Hematopoietic multipotent progenitor cell treated with erythropoietin and hydrocortisone succinate and interleukin-3 and kit ligand, for 6 days (in vitro differentiated cells): ENCODE results near the gene ITGA3.
"Not testable (repeated sequence)": the region's sequence is repeated elsewhere in the genome, so short reads cannot be mapped to it uniquely, and the experiment has no call there.

ENCODE experiments used
- DNase-seq: peaks from one replicate; pipeline ENCODE4 v3.0.0-alpha.2; 2015

The ITGA3 gene

DNA sequence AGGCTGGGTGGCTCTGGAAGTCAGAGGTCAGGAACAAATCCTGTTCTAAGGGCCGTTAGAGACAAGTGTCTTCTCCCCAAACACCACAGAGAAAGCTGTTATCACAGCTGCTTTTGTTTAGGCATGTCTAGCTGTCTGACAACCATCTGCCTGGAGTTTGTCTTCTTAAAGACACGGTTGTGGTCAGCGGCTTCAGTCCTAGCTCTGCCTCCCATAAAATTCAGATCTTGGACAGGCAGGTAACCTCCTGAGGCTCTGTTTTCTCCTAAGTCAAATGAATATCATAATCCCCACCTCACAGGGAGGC is 2.3 kb upstream of the ITGA3 start:
- DNase-seq, result no peak

DNA sequence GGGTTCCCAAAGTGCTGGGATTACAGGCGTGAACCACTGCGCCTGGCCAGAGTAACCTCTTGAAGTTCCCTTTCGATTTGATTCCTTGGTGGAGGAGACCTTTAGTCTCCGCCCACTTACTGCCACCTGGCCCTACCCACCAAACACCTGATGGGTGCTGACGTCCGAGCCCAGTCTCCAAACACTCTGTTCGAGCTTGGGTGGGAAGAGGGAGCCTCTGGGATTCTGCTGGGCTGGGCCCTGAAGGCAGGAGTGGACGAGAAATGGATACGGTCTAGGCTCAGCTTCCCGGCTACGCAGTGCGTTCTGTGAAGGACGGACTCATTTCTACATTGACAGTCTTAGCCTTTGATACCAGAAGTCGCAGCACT is 870 bp upstream of the ITGA3 start:
- DNase-seq, result no peak

DNA sequence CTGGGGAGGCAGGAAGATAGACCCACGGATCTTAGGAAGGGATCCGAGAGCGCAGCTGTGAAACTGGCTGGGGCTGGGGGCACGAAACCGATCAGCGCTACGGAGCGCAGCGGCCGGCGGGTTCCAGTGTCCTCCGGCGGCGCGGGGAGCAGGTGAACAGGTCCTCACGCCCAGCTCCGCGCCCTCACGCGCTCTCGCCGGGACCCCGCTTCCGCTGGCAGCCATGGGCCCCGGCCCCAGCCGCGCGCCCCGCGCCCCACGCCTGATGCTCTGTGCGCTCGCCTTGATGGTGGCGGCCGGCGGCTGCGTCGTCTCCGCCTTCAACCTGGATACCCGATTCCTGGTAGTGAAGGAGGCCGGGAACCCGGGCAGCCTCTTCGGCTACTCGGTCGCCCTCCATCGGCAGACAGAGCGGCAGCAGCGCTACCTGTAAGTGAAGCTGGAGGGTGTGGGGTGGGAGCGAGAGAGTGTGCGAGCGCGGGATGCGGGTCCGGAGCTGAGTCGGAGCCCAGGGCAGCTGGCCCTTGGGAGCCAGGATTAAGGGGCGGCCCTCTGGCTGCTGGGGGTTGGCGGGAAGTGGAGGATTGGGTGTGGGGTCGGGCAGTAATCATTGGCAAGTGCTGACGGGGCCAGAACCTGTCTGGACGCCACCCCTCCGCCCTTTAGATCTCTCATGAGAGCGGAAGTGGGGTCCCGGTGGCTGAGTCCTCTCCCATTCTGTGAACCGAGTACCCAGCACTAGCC is 479 bp downstream of the ITGA3 start:
- DNase-seq, result peak; percentile 41

DNA sequence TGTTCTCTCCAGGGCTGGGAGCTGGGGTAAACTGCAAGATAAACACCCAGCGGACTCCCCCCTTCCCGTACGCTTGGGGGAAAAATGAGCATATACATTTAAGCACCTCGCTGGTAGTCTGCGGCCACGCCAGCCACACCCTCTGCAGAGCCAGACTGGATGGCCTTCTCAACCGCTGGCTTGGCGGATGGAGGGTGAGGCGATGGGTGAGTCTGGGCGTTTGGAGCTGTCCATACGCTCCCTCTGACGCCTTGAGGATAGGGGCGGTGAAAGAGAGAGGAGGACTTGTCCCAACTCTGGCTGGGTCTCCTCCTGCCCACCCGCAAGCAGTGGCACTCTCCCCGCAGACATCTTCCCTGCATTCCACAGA is 1.0 kb downstream of the ITGA3 start:
- DNase-seq, result no peak

DNA sequence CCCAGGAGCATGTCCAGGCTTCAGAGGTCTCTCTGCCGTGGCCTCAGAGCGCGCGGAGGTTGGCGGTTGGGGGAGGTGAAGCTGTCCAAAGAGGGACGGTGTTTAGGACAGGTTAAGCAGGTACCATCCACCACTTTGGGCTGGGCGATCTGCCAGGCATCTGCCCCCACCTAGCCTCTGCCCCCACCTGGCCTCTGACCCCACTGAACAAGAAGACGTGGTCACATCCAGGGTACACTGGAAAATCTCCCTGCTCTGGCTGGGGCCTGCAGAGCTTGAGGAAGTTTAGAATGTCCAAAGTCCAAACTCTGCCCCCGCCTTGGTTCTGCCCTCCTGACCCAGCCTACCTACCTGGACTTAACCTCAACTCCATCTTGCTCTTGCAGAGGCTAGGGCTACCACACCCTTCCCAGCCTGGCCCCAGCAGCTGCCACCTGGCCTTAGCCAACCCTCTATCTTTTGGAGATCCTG is 1.6 kb downstream of the ITGA3 start:
- no peak for DNase-seq

DNA sequence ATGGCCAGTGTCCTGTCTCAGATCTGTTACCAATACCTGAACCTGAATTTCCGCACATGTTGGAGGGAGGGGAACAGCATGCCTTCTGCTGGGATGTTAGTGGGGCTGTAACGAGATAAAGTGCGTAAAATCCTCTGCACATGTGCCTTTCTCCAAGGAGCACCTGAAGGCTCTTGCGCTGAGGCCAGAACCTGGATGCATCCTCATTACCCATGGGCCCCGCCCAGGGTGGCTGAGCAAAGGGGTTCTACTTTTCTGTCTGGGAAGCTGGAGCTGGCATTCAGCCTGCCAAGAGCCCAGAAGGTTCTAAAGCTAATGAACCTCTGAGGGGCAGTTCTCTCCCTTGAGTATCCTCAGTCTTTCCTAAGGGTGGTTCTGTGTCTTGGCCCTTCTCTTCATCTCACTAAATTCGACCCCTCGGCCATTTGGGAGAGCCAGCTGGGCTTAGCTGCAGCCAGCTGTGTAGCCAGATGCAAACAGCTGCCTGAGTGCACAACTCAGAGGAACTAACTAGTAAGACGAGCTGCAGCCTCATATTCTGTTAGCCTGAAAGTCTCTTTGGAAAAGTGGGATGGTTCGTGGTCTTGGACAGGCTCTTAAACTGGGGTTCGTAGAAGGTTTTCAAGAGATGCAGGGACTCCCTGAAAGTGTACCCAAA is 2.5 kb downstream of the ITGA3 start:
- no peak for DNase-seq

DNA sequence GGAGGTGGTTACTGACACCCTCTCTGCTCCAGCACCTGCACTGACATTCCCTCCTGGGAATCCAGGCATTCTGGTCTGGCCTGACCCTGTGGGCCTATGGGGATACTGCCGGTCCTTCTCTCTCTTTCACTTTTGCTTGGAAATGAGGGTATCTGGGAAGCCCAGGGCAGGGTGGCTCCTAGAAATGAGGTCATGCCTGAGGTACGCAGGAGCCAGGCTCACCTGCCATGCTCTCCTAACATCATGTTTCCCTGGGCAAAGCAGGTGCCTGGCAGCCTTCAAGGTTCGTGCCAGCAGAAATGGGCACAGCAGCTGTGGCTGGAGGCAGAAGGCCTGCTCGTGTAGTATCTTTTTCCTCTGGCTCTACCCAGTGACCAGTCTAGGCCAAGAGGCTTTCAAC is 3.3 kb downstream of the ITGA3 start:
- no peak for DNase-seq

DNA sequence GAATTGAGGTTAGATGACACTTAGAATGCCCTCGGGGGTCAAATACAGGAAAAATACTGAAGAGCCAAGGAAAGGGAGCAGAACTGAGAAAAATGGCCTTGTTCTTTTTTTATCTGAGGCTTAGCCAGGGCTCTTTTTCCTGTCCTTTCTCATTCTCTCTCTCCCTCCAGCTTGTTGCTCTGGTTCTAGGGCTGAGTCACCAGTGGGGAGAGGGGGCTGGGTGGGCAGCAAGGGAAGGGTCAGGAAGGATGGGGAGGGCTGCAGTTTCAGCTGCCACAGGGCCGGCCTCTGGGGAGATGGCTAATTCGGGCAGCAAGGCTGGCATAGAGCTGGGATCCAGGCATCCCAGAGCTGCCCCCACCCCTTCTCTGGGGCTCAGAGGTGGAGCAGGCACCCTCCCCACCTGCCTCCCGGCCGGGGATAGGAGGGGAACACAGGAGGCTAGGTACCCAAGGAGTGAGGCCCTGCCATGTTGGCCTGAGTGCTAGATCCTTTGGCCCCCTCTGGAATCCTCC is 3.9 kb downstream of the ITGA3 start:
- no peak for DNase-seq

DNA sequence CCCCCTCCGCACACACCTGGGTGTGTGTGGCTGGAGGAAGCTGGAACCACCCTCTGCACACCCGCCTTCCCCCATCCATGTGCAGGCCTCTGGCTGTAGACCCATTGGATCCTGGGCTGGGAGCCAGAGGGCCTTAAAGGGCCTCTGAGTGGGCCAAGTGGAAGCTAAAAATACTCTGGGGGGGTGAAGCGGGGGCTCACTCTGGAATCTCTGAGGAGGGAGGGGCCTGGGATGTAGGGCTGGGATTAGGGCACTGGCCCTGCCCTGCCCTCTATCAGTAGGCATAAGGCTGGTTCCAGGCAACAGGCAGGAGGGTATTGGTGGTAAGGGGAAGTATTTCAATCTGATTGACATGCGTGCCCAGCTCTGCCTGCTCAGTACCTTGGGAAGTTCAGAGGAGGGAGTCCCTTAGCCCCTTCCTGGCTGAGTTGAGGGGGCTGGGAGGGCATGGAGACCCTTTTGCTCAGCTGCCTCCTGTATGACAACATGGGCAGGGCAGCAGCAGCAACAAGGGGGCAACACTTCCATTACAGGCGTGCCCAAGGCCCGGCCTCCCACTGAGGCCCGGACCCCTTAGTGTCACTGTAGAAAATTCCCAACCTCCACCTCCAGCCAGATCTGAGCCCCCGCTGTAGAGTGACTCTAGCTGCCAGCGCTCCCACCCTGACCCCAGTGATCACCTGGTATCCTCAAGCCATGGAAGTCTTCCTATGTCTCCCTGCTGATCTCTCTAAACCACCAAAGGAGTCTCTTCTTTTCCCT is 5.2 kb downstream of the ITGA3 start:
- DNase-seq, result no peak

DNA sequence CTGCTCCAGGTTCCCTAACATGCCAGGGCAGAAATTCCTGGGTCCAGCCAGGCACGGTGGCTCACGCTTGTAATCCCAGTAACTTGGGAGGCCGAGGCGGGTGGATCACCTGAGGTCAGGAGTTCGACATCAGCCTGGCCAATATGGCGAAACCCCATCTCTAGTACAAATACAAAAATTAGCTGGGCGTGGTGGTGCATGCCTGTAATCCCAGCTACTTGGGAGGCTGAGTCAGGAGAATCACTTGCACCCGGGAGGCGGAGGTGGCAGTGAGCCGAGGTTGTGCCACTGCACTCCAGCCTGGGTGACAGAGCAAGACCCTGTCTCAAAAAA is 5.8 kb downstream of the ITGA3 start:
- DNase-seq, result not testable (repeated sequence)

DNA sequence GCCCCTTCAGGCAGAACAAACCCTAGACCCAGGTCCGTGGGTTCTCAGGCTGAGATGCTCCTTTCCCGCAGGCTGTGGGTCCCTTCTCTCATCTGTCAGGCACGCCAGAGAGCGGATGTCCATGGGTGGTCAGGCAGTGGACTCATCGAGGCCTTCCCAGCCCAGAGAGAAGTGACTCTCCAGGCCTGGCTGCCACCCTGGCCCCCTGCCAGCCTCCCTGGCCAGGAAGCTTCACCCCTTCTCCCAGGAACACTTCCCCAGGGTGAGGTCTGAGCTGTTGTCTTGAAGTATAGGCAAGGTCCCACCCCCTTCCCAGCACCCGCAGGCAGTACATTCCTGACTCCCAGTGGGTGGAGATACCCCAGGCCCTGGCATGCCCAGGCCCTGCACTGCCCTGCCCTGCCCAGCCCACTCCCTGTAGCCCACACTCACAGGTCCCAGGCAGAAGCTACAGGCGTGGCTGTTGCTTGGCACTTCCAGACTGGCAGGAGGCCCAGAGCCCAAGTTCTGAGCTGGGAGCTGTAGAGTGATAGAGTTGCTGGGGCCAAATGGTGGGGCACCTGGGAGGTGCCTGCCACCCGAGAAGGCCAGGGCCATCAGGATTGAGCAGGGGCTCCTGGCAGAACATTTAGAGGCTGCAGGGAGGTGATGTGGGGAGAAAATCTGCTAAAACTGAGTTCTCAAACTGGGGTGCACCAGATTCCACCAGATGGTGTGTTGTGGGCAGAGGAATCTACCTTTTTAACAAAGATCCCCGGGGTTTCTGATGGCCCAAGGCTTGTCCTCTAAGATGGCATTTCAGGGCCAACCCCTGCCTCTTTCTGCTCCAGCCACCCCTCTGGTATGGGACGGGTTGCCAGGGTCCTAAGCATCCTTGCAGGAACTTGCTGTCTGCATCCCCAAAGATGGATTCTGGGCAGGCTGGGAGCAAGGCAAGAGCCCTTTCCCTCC is 6.7 kb downstream of the ITGA3 start:
- no peak for DNase-seq

DNA sequence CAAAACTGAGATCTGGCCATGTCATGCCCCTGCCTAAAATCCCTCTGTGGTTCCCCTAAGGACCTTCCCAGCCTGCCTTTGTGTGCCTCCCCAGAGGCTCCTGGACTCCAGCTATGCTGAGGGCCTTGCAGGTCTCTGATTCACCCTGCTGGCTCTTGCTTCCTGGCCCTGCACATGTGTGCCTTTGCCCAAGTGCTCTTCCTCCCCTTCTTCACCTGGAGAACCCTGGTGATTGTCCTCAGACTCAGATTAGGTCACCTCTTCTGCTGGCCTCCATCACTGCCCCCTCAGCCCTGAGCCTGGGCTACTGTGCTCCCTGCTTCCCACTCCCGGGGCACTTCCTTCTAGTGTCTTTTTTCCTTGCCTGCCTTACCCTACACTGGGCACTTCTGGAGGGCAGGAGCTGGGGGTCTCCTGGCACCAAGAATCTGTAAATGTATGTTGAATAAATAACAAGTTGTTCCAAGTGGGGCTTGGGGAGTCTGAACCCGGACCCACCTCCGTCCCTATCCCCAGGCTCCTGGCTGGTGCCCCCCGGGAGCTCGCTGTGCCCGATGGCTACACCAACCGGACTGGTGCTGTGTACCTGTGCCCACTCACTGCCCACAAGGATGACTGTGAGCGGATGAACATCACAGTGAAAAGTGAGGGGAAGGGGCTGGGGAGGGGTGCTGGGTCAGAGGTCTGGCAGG is 7.8 kb downstream of the ITGA3 start:
- no peak for DNase-seq

DNA sequence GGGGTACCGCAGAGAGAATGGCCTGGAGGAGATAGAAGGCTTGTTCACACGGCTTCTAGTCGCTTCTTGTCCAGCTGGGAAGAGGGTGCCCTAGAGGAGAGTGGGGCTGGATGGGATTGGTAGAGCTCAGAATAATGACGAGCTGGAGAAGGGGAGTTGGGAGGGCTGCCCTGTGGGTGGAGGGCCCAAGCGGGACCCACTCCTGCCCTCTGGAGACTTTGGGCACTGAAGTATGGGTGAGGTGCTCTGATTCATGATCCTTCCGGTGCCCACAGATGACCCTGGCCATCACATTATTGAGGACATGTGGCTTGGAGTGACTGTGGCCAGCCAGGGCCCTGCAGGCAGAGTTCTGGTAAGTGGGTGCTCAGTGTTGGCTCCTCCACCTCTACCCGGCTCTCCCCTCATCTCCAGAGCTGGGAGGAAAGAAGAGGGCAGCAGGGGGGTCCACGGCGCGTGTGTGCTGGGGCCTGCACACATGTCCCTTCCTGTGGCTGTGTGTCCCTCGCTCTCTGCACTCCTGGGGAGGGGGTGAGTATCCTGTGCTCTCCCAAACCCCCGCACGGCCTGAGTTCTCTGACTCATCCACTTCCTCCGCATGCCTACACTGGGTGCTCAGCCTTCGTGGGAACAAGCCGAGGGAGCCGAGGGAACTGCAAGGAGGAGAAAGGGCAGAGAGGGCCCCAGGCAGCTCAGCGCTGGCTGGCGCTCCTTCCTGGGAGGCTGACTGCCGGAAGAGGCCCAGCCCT is 8.5 kb downstream of the ITGA3 start:
- DNase-seq, result no peak

DNA sequence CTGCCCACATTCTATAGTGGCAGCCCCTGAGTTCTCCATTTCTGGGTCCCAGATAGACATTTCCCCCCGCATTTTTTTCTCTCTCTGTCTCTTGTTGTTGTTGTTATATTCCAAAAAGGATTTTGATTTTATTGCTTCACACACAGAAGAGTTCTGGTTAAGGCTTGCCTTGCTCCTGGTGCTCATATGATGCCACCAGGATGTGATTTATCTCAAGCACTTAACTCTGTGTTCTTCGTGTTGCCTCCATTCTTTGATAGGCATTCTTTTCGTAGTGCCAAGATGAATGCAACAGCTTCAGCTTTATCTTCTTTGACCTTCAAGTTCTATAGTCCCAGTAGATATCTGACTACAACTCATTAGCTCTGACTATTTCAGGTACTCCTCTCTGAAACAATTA is 9.1 kb downstream of the ITGA3 start:
- DNase-seq, result no peak

DNA sequence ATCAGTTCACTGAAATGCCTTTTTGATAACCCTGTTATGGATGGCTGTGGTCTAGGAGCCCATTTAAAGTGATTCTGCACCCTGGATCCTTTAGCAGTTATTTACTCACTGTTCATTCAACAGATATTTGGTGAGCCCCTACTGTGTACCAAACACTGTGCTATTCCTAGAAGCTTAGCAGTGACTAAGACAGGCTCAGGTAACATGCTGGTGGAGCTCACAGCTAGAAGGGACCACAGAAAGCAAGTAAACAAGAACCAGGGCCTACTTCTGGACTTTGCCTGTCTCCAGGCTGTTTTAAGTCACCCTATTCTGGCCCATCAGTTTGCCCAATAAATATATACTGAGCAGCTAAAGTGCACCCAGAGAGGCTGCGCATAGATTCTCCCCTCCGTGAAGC is 11.1 kb downstream of the ITGA3 start:
- no peak for DNase-seq

DNA sequence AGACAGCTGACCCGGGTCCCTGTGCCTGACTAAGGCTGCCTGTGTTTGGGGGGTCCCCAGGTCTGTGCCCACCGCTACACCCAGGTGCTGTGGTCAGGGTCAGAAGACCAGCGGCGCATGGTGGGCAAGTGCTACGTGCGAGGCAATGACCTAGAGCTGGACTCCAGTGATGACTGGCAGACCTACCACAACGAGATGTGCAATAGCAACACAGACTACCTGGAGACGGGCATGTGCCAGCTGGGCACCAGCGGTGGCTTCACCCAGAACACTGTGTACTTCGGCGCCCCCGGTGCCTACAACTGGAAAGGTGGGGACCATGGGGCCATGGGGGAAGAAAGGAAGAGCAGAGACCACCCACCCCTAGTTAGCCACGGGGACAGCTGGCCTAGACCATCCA is 12.1 kb downstream of the ITGA3 start:
- no peak for DNase-seq

DNA sequence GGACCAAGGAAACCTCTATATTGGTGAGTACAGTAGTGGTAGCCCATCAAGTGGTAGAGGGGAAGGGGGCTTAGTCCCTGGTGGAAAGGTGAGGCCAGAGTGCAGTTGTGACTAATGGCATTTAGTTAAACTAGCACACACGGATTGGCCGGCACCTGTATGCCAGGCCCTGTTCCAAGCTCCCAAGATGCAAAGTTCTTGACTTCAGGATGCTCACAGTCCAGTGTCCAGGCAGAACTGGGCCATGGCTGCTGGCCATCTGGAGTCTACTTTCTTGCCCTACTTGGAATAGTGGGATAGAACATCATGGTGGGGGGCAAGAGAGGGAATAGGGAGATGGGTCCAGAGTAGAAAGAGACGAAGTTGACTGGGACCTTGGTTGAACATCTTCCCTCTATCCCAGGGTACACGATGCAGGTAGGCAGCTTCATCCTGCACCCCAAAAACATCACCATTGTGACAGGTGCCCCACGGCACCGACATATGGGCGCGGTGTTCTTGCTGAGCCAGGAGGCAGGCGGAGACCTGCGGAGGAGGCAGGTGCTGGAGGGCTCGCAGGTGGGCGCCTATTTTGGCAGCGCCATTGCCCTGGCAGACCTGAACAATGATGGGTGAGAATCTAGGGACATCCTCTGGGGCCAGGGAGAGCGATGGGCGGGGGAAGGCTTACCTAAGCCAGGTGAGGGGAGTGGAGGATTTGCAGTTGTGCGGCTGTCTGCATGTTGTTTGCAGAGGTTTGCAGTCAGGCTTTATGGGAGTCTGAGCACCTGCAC is 15.2 kb downstream of the ITGA3 start:
- DNase-seq, result no peak

DNA sequence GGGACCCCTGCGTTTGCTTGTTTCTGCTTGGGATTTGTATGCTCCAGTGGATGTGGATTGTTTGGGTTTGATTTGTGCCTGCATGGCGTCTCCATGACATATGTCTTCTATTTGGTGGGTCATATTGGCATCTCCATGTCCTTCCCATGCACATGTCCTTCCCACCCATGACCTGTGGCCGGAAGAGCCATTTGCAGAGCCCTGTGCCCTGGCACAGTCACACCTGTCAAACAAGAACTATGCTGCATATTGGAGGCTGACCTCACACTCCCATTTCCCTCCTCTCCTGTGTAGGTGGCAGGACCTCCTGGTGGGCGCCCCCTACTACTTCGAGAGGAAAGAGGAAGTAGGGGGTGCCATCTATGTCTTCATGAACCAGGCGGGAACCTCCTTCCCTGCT is 15.8 kb downstream of the ITGA3 start:
- no peak for DNase-seq

DNA sequence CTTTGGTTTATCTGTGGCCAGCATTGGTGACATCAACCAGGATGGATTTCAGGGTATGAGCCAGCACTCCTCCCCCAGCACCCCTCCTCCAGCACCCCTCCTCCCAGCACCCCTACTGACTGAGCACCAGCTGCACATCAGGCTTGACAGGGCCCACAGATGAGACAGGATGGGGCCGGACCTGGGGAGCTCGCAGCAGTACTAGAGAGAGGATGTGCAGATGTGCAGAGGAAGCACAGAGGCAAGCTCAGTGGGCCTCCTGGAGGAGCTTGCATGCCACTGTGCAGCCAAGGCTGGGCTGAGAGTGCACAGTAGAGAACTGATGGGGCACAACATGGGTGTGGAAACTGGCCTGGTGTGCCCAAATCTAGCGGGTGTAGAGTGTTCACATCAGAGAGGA is 16.2 kb downstream of the ITGA3 start:
- DNase-seq, result no peak

DNA sequence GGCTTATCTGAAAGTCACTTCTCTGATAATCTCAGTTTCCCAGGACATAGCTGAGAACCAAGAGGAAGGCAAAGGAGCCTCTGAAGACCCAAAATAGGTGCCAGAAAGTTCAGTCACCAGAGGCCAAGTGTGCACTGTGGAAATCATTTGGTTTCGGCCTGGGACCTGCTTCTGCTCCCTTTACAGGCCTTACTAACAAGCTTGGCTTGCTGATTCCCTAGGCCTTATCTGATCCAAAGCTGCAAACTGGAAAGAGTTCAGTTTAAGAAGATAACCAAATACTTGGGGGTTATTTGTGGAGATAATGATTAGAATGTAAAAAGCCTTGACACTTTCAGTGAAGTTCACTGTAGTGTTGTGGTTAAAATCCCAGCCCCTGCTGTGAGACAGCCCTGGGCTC is 17.0 kb downstream of the ITGA3 start:
- DNase-seq, result no peak

DNA sequence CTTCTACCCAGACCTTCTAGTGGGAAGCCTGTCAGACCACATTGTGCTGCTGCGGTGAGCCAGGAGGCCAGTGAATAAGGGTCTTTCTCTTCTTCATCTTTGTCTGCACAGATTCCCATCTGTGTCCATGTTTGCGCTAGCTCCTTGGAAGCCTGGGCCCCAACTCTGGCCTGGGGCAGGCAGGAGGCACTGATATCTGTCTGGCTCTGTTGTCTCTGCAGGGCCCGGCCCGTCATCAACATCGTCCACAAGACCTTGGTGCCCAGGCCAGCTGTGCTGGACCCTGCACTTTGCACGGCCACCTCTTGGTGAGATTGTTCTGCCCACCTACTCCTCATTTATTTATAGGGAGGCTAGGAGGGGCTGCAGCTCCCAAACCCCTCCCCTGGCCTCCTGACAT is 18.3 kb downstream of the ITGA3 start:
- DNase-seq, result no peak
